Fibroblast of skin of abdomen (primary cell): Measurements from ENCODE around the gene SH2D6. TPM values are rescaled to one million over a fixed set of nuclear protein-coding genes. Genes with fewer than 3 reads are reported as not detected.
A peak's percentile ranks its signal among the peaks of the same experiment; 100 is the strongest.
"Not testable (repeated sequence)": the region's sequence is repeated elsewhere in the genome, so short reads cannot be mapped to it uniquely, and the experiment has no call there.

ENCODE experiments used
- DNase-seq: peaks from one replicate; pipeline ENCODE4 v3.0.0-alpha.2; 2013
- polyA plus RNA-seq, 2 experiments: library from polyadenylated mRNA; unstranded; fragments of 120-200 nt; gene quantifications; one replicate each; pipeline ENCODE4 v1.2.1, GENCODE V29; 2013; ENCODE audit not compliant: insufficient read length in 2 of 2

Gene SH2D6
- polyA plus RNA-seq (2013, experiment 1 of 2; ENCODE audit: insufficient read length) = 0.63 TPM
- polyA plus RNA-seq (2013, experiment 2 of 2; ENCODE audit: insufficient read length) = 0.36 TPM

GRCh38 chr2:85418132-85419008 lies at the start of gene SH2D6:
SH2D6 (plus strand) TSS chr2:85418714; CDS start chr2:85429466, 10,752 bp downstream.
- DNase-seq = peak; percentile 86

GRCh38 chr2:85368921-85369320 lies 49.6 kb upstream of the SH2D6 start:
- DNase-seq = no peak

GRCh38 chr2:85369500-85369899 lies 49.0 kb upstream of the SH2D6 start:
- DNase-seq = no peak

- DNase-seq = no peak
Measured at GRCh38 chr2:85371045-85371444, 47.5 kb upstream of the SH2D6 start.

- DNase-seq = peak; percentile 66
Measured at GRCh38 chr2:85376291-85377065, 42.0 kb upstream of the SH2D6 start.

GRCh38 chr2:85377083-85377482 lies 41.4 kb upstream of the SH2D6 start:
- no peak for DNase-seq

GRCh38 chr2:85378257-85378656 lies 40.3 kb upstream of the SH2D6 start:
- no peak for DNase-seq

- no peak for DNase-seq
Measured at GRCh38 chr2:85380048-85380447, 38.5 kb upstream of the SH2D6 start.

- DNase-seq = not testable (repeated sequence)
Measured at GRCh38 chr2:85383151-85383550, 35.4 kb upstream of the SH2D6 start.

- no peak for DNase-seq
Measured at GRCh38 chr2:85383850-85384249, 34.7 kb upstream of the SH2D6 start.

- DNase-seq = no peak
Measured at GRCh38 chr2:85385746-85386145, 32.8 kb upstream of the SH2D6 start.

- no peak for DNase-seq
Measured at GRCh38 chr2:85387754-85388153, 30.8 kb upstream of the SH2D6 start.

- DNase-seq = no peak
Measured at GRCh38 chr2:85388878-85389538, 29.5 kb upstream of the SH2D6 start.

- DNase-seq = no peak
Measured at GRCh38 chr2:85390941-85391669, 27.4 kb upstream of the SH2D6 start.

- no peak for DNase-seq
Measured at GRCh38 chr2:85393836-85394235, 24.7 kb upstream of the SH2D6 start.

GRCh38 chr2:85394261-85394681 lies 24.2 kb upstream of the SH2D6 start:
- DNase-seq = no peak

GRCh38 chr2:85394976-85395375 lies 23.5 kb upstream of the SH2D6 start:
- no peak for DNase-seq

- no peak for DNase-seq
Measured at GRCh38 chr2:85395912-85396475, 22.5 kb upstream of the SH2D6 start.

GRCh38 chr2:85396531-85397470 lies 21.7 kb upstream of the SH2D6 start:
- DNase-seq = no peak

- no peak for DNase-seq
Measured at GRCh38 chr2:85397925-85398331, 20.6 kb upstream of the SH2D6 start.
